ENCODE measurements around the gene GRIN3B. TPM values are rescaled to one million over a fixed set of nuclear protein-coding genes. Genes with fewer than 3 reads are reported as not detected.
A peak's percentile ranks its signal among the peaks of the same experiment; 100 is the strongest.

The GRIN3B gene
- total RNA-seq, 1 experiment from 2014 or later: not detected

DNA sequence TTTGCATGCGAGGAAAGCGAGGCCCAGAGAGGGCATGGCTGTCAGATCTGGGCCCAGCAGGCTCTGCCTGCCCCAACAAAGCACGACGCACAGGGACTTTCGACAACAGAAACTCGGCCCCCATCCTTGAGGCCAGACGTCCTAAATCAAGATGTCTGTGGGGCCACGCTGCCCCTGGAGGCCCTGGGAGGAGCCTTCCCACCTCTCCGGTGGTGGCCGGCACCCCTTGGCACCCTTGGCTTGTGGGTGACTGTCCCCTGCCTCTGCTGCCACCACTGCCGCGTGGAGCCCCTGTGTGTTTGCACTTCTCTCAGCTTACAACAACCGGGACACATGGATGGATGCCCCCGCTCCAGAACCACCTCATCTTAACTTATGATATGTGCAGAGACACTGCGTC lies 11.7 kb upstream of the GRIN3B start:
- in situ Hi-C loops (cut with HindIII; ENCODE audit: low pct_unique_long_range_greater_than_20kb, low sequenced_read_pairs): no loop called here
- no peak for DNase-seq (ENCODE audit: low read depth)

DNA sequence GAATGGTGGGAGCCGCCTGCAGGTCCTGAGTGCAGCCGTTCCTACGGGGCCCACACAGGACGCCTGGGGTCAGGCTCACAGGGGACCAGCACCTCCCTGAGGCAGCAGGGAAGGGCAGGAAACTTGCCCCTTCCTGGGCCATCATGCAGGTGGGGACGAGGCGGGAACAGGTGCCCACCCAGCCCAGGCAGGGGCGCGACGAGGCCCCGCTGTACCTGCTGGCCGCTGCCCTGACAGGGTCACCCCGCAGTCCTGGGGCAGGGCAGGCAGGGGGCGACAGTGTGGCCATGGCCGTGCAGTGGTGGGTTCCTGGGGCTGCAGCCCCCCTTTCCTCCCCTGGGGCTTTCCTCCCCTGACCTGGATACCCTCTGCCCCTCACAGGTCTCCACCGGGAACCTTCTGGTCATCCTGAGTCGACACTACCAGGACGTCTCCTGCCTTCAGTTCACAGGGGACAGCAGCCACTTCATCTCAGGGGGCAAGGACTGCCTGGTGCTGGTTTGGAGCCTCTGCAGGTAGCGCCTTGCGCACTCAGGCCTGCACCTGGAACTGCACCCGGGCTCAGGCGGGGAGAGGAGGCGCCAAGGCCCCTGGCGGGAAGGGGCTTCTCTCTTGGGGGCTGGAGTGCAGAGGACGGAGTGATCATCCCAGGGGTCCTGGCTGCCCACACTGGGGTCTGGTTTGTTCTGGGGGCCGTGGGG lies 10.7 kb upstream of the GRIN3B start:
- DNase-seq (ENCODE audit: low read depth): no peak
- in situ Hi-C loops (cut with HindIII; ENCODE audit: low pct_unique_long_range_greater_than_20kb, low sequenced_read_pairs): no loop called here

DNA sequence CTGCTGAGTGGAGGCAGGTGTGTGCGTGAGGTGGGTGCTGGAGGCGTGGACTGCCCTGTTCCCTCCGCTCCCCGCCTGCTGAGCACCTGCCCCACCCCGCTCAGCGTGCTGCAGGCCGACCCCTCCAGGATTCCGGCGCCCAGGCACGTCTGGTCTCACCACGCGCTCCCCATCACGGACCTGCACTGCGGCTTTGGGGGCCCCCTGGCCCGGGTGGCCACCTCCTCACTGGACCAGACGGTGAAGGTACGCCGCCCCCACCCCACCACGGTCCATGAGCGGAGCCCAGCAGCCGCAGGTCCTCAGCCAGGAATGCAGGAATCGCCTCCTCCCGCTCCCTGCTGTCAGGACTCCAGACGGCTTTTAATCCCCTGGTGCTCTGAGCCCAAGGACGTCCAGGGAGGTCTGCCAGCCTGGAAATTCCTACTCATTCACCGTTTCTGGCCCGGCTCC lies 10.1 kb upstream of the GRIN3B start:
- DNase-seq (ENCODE audit: low read depth): no peak
- in situ Hi-C loops (cut with HindIII; ENCODE audit: low pct_unique_long_range_greater_than_20kb, low sequenced_read_pairs): no loop called here

DNA sequence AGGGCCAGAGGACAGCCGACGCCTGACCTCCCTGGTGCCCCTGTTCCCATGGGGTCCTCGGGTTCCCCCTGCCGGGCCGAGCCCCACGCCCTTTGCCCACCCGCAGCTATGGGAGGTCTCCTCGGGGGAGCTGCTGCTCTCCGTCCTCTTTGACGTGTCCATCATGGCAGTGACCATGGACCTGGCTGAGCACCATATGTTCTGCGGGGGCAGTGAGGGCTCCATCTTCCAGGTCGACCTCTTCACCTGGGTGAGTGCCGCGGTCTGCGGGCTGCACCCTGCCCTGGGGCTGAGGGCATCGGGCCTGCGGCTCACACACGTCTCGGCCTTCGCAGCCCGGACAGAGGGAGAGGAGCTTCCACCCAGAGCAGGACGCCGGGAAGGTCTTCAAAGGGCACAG lies 9.5 kb upstream of the GRIN3B start:
- in situ Hi-C loops (cut with HindIII; ENCODE audit: low pct_unique_long_range_greater_than_20kb, low sequenced_read_pairs): no loop called here

DNA sequence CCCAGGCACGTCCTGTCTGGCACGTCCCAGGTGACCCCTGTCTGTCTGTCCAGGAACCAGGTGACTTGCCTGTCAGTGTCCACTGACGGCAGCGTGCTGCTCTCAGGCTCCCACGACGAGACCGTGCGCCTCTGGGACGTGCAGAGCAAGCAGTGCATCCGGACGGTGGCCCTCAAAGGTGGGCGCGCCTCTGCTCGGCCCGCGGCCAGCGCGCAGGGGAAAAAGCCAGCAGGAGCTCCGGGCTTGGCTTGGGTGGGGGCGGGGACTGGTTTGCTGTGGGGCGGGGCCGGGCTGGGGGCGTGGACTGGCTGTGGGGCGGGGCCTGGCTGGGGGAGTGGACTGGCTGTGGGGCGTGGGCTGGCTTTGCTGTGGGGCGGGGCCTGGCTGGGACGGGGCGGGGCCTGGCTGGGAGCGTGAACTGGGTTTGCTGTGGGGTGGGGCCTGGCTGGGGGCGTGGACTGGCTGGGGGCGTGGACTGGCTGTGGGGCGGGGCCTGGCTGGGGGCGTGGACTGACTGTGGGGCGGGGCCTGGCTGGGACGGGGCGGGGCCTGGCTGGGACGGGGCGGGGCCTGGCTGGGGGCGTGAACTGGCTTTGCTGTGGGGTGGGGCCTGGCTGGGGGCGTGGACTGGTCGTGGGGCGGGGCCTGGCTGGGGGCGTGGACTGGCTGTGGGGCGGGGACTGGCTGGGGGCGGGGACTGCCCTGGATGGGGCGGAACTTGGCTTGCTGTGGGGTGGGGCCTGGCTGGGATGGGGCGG lies 8.9 kb upstream of the GRIN3B start:
- in situ Hi-C loops (cut with HindIII; ENCODE audit: low pct_unique_long_range_greater_than_20kb, low sequenced_read_pairs): no loop called here
- no peak for DNase-seq (ENCODE audit: low read depth)

More for the DNA sequence above, 9.5 kb upstream of the GRIN3B start:
- no peak for DNase-seq (ENCODE audit: low read depth)

DNA sequence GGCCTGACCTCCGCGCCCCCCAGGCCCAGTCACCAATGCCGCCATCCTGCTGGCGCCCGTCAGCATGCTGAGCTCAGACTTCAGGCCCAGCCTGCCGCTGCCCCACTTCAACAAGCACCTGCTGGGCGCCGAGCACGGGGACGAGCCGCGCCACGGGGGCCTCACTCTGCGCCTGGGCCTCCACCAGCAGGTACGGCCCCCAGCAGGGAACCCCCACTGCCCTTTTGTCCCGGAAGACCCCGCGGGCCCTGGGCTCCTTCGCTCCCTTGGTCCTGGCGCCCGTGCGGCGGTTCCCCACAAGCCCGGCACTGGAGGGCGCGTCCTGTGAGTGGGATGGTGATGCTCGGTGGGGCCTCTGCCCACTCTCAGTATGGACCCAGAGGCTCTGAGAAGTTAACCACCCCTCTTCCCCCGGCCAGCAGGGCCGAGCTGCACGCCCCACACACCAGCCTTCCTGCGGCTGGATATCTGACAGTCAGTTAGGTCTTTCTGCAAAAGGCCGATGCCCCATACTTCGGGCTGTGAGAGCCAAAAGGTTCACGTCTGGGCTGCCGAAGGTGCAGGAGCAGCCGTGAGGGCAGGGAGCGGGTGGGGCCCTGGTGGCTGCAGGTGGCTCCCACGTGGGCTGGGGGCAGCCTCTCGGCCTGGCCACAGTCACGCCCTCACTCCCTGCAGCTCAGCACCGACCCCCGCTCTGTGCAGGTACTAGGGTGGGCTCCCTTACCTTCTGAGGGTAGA lies 8.1 kb upstream of the GRIN3B start:
- in situ Hi-C loops (cut with HindIII; ENCODE audit: low pct_unique_long_range_greater_than_20kb, low sequenced_read_pairs): no loop called here

DNA sequence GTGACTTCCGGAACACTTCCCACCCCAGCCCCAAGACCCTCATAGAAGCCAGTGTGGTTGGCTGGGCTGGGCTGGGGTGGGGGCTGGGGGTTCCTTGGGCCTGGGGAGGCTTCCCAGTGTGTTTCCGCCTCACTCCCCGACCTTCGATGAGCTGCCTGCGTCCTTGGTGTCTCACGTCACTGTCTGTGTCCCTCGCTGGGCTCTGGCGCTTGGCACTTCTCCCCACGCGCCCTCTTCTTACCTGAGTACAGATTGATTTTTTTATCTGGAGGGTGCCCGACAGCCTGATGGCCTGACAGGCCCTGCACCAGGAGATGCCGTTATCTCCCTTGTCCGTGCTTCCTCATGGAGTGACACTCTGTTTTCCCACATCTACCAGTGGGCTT lies 7.6 kb upstream of the GRIN3B start:
- no peak for DNase-seq (ENCODE audit: low read depth)

More for the DNA sequence above, 8.1 kb upstream of the GRIN3B start:
- no peak for DNase-seq (ENCODE audit: low read depth)

DNA sequence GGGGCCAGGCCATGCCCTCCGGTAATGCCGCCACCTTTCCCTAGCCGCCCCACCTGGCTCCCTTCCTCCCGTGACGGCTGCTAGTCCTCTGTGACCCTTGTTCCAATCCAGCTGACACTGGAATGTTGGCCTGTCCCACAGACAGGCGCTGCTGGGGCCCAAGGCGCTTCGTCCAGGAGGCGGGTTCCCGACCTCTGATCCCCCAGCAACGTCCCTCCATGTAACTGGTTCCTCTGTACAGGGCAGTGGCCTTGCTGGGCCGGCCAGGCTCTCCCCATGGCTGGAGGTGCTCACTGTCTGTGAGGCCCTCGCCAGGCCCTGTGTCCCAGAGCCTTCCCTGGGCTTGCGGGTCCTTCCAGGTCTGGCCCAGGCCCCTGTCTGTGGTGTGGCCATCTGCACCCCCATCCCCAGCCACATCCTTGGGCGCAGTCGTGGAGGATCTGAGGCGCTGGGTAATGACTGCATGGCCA lies 6.8 kb upstream of the GRIN3B start:
- no peak for DNase-seq (ENCODE audit: low read depth)
- in situ Hi-C loops (cut with HindIII; ENCODE audit: low pct_unique_long_range_greater_than_20kb, low sequenced_read_pairs): no loop called here

More for the DNA sequence above, 7.6 kb upstream of the GRIN3B start:
- in situ Hi-C loops (cut with HindIII; ENCODE audit: low pct_unique_long_range_greater_than_20kb, low sequenced_read_pairs): no loop called here

DNA sequence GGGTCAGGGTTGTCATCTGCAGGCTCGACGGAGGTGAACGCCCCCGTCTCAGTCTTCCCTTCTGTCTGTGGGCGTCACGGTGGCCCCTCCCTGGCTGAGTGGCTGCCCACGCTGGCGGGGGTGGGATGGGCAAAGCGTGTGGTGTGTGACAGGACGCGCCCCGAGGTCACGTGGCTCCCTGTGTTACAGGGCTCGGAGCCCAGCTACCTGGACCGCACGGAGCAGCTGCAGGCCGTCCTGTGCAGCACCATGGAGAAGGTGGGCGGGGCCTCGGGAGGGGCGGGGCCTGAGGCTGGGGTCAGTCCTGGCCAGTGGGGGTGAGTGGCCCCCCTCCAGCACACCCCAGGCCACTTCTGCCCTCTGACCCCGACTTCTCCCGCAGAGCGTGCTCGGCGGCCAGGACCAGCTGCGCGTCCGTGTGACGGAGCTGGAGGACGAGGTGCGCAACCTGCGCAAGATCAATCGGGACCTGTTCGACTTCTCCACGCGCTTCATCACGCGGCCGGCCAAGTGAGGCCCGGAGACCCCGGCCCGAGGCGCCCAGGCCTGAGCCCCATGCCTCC lies 6.3 kb upstream of the GRIN3B start:
- in situ Hi-C loops (cut with HindIII; ENCODE audit: low pct_unique_long_range_greater_than_20kb, low sequenced_read_pairs): no loop called here
- DNase-seq (ENCODE audit: low read depth): no peak

DNA sequence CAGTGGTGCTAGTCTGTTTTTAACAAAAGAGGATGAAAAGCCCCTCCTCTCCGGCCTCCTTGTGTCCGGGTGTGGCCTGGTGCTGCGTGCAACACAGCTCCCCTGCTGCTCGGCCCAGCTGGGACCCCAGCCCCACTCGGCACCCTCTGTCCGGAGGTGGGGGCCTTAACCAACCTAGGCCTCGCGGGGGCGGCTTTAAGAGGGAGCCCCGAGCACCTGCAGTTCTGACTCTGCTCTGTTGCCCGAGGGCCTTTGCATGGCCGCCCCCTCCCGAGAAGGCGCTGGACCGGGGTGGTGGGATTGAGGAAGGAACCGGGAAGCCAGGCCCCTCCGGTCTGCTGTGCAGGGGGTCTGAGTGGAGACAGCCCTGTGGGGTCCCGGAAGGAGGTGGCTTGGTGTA lies 5.7 kb upstream of the GRIN3B start:
- in situ Hi-C loops (cut with HindIII; ENCODE audit: low pct_unique_long_range_greater_than_20kb, low sequenced_read_pairs): no loop called here
- DNase-seq (ENCODE audit: low read depth): no peak

DNA sequence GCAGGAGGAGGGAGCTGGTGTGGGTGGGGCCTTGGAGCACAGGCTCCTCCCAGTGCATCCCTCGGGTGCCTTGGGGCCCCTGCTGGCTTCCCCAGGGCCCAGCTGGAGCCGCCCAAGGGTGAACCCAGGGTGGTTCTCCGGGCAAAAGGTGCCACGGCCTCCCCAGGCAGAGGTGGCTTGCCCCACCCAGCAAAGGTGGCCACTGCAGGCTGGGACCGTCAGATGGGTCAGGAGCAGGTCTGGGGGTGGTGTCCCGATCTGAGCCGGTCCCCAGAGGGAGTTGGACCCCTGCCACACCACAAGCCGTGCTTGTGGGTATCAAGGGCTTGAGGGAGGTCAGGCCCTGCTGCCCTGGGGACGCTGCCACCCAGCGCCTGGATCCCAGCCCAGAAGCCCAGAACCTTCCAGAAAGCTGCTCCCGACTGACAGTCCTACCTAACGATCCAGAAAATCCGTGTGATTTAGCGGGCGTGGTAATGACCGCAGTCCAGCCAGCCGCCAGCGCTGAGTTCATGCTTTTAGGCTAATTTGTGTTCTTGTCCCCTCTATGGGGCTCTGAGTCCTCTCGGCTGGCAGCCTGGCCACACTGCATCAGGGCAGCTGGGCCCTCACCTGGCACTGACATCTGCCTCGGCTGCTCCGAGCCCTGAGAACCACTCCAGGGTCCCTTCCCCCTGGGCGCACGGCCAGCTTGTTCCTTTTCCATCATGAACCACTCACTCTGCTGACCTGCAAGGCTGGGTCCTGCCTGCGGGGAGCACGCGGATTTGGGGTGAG lies 5.0 kb upstream of the GRIN3B start:
- peak; percentile 76 for DNase-seq (ENCODE audit: low read depth)
- in situ Hi-C loops (cut with HindIII; ENCODE audit: low pct_unique_long_range_greater_than_20kb, low sequenced_read_pairs): no loop called here

DNA sequence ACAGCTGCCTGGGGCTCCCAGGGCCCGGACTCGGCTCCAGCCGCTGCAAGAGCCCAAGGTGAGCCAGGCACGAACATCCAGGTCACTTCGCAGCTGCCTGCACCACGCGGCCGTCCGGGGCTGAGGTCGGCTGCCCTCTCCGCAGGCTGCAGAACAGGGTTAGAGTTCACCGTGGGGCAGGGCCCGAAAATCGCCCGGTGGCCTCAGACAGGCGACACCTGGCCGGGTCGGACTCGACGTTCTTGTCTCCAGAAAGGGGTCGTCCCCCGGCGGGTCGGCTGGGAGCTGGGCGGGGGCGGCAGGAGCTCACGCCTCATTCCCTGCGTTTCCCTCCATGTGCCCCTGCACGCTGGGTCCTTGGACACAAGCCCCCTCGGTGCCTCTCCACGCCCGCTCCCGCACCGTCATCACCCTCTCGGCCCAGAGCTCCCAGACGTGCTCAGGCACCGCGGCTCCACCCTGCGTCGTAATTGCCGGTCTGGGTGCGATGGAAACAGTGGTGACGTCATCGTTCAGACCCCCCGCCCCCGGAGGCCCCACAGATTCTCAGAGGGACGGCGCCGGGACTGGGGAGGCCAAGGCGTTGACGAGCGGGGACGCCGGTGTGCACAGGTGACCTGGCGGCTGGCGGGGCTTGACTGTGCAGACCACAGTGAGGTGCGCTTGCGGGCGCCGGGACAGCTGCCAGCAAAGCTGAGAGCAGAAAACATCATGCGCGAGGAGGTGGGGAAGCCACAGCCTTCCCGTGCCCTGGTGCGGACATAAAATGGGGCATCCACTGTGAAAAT lies 4.0 kb upstream of the GRIN3B start:
- in situ Hi-C loops (cut with HindIII; ENCODE audit: low pct_unique_long_range_greater_than_20kb, low sequenced_read_pairs): no loop called here
- peak; percentile 23 for DNase-seq (ENCODE audit: low read depth)

DNA sequence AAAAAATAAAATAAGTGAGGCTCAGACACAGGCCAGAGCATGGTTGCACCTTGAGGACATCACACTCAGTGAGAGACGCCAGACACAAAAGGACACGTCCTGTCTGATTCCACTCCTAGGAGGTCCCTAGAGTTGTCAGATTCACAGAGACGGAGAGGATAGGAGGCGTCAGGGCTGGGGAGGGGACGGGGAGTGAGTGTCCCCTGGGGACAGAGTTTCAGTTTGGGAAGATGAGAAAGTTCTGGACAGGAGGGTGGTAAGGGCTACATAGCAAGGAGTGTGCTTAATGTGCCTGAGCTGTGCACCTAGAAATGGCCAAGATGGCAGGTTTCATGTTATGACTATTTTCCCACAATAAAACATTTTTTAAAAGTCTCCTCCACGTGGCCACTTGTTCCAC lies 2.2 kb upstream of the GRIN3B start:
- in situ Hi-C loops (cut with HindIII; ENCODE audit: low pct_unique_long_range_greater_than_20kb, low sequenced_read_pairs): no loop called here

DNA sequence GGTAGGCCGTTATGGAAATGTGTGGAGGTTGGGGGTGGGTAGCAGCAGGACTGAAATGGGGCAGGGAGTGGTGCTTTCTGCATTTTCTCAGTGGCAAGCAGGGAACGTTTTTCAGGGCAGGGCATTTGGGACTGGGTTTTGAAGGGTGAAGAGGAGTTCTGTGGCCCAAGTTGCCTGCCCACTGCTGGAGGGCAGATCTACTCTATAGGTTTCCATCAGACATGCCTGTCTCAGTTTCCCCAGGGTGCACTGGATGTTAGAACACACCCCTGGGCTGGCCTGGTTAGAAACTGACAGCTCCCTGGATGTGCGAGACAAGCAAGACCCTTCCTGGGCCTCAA lies 870 bp upstream of the GRIN3B start:
- DNase-seq (ENCODE audit: low read depth): no peak
- in situ Hi-C loops (cut with HindIII; ENCODE audit: low pct_unique_long_range_greater_than_20kb, low sequenced_read_pairs): no loop called here

More for the DNA sequence above, 2.2 kb upstream of the GRIN3B start:
- DNase-seq (ENCODE audit: low read depth): no peak

DNA sequence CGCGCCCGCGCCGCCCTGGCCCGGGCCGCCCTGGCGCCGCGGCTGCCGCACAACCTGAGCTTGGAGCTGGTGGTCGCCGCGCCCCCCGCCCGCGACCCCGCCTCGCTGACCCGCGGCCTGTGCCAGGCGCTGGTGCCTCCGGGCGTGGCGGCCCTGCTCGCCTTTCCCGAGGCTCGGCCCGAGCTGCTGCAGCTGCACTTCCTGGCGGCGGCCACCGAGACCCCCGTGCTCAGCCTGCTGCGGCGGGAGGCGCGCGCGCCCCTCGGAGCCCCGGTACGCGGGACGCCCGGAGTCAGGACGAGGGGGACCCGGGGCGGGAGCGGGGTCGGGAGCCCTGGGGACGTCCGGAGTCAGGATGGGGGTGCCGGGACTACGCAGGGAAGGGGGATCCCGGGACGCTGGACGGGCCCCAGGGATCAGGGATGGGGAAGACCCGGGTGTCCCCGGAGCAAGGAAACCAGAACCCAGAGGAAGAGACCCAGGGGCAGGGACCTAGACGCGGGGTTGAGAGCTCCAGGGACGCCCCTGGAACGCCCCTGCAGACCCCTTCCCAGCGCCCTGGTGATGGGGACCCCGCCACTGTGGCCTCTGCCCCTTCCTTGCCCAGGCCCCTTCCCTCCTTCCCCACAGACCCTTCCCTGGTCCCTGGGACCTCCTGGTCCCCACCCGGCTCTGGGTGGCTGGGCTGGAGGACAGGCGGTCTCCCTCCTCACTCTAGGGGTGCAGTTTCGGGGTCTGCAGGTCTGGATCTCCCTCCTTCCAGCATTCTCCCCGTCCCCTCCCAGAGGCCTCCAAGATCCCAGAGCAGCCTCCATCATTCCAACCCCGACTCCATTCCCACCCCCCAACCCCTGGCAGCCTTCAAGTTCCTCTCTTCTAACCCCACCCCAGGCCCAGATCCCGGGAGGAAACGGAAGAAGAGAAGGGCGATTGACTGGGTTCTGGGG lies 645 bp downstream of the GRIN3B start:
- DNase-seq (ENCODE audit: low read depth): no peak
- in situ Hi-C loops (cut with HindIII; ENCODE audit: low pct_unique_long_range_greater_than_20kb, low sequenced_read_pairs): no loop called here

DNA sequence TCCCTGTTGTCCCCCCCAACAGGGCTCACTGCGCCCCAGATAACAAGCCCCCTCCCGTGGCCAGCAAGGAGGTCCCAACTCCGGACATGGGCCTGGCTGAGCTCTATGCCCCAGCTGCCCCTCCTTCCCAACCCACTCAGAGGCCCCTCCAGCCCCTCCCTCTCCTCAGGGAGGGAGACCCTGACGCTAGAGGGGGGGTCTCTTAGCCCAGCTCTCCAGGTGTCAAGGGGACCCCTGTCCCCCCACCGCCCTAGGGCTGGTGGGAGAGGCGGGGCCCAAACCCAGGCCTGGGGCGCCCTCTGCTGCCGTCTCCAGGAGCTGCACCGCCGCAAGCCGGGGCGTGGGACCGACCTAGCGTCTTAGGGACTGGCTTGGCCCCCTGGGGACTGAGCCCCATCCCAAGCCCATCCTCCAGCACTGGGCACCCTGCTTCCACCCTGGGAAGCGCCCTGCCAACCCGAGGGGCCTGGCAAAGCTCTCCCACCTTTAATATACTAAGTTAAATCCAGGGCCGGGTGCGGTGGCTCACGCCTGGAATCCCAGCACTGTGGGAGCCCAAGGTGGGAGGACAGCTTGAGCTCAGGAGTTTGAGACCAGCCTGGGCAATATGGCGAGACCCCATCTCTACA lies 1.4 kb downstream of the GRIN3B start:
- in situ Hi-C loops (cut with HindIII; ENCODE audit: low pct_unique_long_range_greater_than_20kb, low sequenced_read_pairs): no loop called here
- DNase-seq (ENCODE audit: low read depth): no peak
